ENCODE measurements around the gene KRT39. TPM values are rescaled to one million over a fixed set of nuclear protein-coding genes. Genes with fewer than 3 reads are reported as not detected.

The KRT39 gene
- not detected in 2 replicates for total RNA-seq (2021; fragmentation: NEBNext Ultra II Directional; extraction: Animal tissue kit (Norgen Biotek cat#: 25700))
- not detected in 2 replicates for polyA plus RNA-seq (2011; rRNA removed)
- not detected for polyA plus RNA-seq (2011; cell fraction: cytosol; rRNA removed)
- not detected for polyA plus RNA-seq (2011; cell fraction: nucleus; rRNA removed)
- polyA plus RNA-seq (2012, experiment 1 of 2), result not detected in 4 replicates
- not detected for polyA plus RNA-seq (2012, experiment 2 of 2)
- not detected for polyA plus RNA-seq (2013, experiment 1 of 2)
- polyA plus RNA-seq (2013, experiment 2 of 2), result not detected
- not detected in 2 replicates for polyA minus RNA-seq (2011; rRNA and poly(A)+ RNA removed)
- polyA minus RNA-seq (2011; cell fraction: cytosol; rRNA and poly(A)+ RNA removed), result not detected
- not detected for polyA minus RNA-seq (2011; cell fraction: nucleus; rRNA and poly(A)+ RNA removed)
- long read RNA-seq, experiment 1, result 0 reads
- long read RNA-seq, experiment 2, result 0 reads

- FAIRE-seq (no peak), DNase-seq (ENCODE audit: low read depth in 1 of 2, low spot score in 2 of 2) (no peak)
- no peak within 1 kb of the TSS for H2AFZ ChIP-seq (ENCODE audit: low read length)
- no peaks in the 10 kb centered on the region for H3K79me1 ChIP-seq (ENCODE audit: low read depth, low read length)
- H3K9ac ChIP-seq (replicated peaks in 1 of 4; ENCODE audit: extremely low read depth in 1 of 4, low read depth in 3 of 4, low read length in 3 of 4), result no peak within 1 kb of the TSS
- no peak within 1 kb of the TSS for H2BK5ac ChIP-seq (ENCODE audit: low read depth, low read length)
- no peaks in the 10 kb centered on the region for H3K79me2 ChIP-seq (ENCODE audit: control insufficient read depth in 1 of 2, insufficient read depth in 2 of 2, low read length in 2 of 2)
- no peak within 1 kb of the TSS for H2BK15ac ChIP-seq (ENCODE audit: low read length)
- ChIA-PET CTCF (ENCODE audit: partially characterized antibody) (interaction anchor here (1.0 kb wide), 1 partner anchor 12 kb away, joined by 4 read pairs; no protein-coding TSS in a partner anchor), POLR2A (ENCODE audit: partially characterized antibody) (no interaction called here)
- no peak within 1 kb of the TSS for H3K4me2 ChIP-seq (ENCODE audit: insufficient read depth in 1 of 2, low read depth in 2 of 2, low read length in 2 of 2)
- H4K5ac ChIP-seq (ENCODE audit: insufficient read length, low read depth, low read length), result no peak within 1 kb of the TSS
- H3K27me3 ChIP-seq (replicated peaks in 1 of 4; ENCODE audit: control insufficient read depth in 3 of 4, extremely low read depth in 1 of 4, insufficient read depth in 3 of 4, low read length in 3 of 4), result no peaks in the 10 kb centered on the region
- no peak within 1 kb of the TSS for H3K4ac ChIP-seq (replicated peaks; ENCODE audit: insufficient read length, low read depth, low read length)
- H3K23ac ChIP-seq (ENCODE audit: insufficient read length), result no peak within 1 kb of the TSS
- no peaks in the 10 kb centered on the region for H3K23me2 ChIP-seq (ENCODE audit: low read depth, low read length)
- H4K8ac ChIP-seq (ENCODE audit: extremely low read depth, insufficient read depth, low read length), result no peak within 1 kb of the TSS
- no peak within 1 kb of the TSS for H3K14ac ChIP-seq (ENCODE audit: insufficient read length)
- H2BK20ac ChIP-seq (ENCODE audit: low read length), result no peak within 1 kb of the TSS
- H2BK120ac ChIP-seq (replicated peaks; ENCODE audit: low read depth, low read length), result no peak within 1 kb of the TSS
- TF ChIP-seq E2F6 (IDR thresholded peaks at IDR 0.05) (no peak), KDM5A (IDR thresholded peaks at IDR 0.05; ENCODE audit: low read length) (no peak), EGR1 (IDR thresholded peaks at IDR 0.05; ENCODE audit: borderline replicate concordance, low read depth, low read length) (no peak), TBP (IDR thresholded peaks at IDR 0.05; ENCODE audit: low read depth, low read length) (no peak), RNF2 (IDR thresholded peaks at IDR 0.05; ENCODE audit: borderline replicate concordance, low read depth, low read length, missing control alignments, poor library complexity, severe bottlenecking) (no peak), CREB1 (IDR thresholded peaks at IDR 0.05) (no peak), MAX (IDR thresholded peaks at IDR 0.05) (no peak), HDAC2 (IDR thresholded peaks at IDR 0.05; ENCODE audit: borderline replicate concordance in 1 of 2, low read depth in 2 of 2, low read length in 2 of 2) (no peak)
- 88% methylated on average over 1 of the region's 1 CpG; no CpG with 5 or more reads in 1 of the 2 experiments for WGBS, 2 experiments (ENCODE audit: extremely low coverage in 1 of 2, insufficient coverage in 1 of 2, insufficient read length in 1 of 2, insufficient replicate concordance in 2 of 2, low coverage in 1 of 2, low lambda C conversion rate in 2 of 2, missing lambda C conversion rate in 1 of 2)
- H3K4me3 ChIP-seq (ENCODE audit: extremely low read depth in 1 of 4, insufficient read depth in 2 of 4, low read depth in 3 of 4, low read length in 4 of 4), result no peak within 1 kb of the TSS
- no peaks in the 10 kb centered on the region for H3K9me3 ChIP-seq (ENCODE audit: insufficient read depth in 2 of 2, low read depth in 1 of 2, low read length in 1 of 2)
- H3K56ac ChIP-seq (replicated peaks; ENCODE audit: insufficient read length, low read depth, low read length), result no peak within 1 kb of the TSS
- no peak within 1 kb of the TSS for H3K18ac ChIP-seq (ENCODE audit: extremely low read depth, low read length)
- H3K4me1 ChIP-seq (replicated peaks in 1 of 4; ENCODE audit: control insufficient read depth in 3 of 4, insufficient read depth in 4 of 4, low read length in 3 of 4), result no peaks in the 10 kb centered on the region
- H3K27ac ChIP-seq (ENCODE audit: low read depth, low read length), result no peak within 1 kb of the TSS
- no peaks in the 10 kb centered on the region for H3K36me3 ChIP-seq (ENCODE audit: control insufficient read depth in 2 of 4, insufficient read depth in 4 of 4, low read length in 3 of 4)
- H4K20me1 ChIP-seq (replicated peaks in 1 of 2; ENCODE audit: control insufficient read depth in 1 of 2, insufficient read depth in 2 of 2, low read length in 2 of 2), result no peaks in the 10 kb centered on the region
- no peak within 1 kb of the TSS for H2BK12ac ChIP-seq (ENCODE audit: low read depth, low read length)
- H2AK5ac ChIP-seq (ENCODE audit: low read depth, low read length), result no peak within 1 kb of the TSS
- H4K91ac ChIP-seq (replicated peaks; ENCODE audit: insufficient read length, low read length), result no peak within 1 kb of the TSS
Observed at GRCh38 chr17:40966848-40967247, at the start of gene KRT39. Gene KRT39 (minus strand): TSS chr17:40966948. CDS start chr17:40966856, 92 bp downstream.
